Right atrium auricular region (tissue), 2 donors: ENCODE measurements around the gene HLF. TPM values are rescaled to one million over a fixed set of nuclear protein-coding genes. Genes with fewer than 3 reads are reported as not detected.

Experiments used
- DNase-seq: peaks from one replicate; pipeline ENCODE4 v3.0.0-alpha.2; 2019; ENCODE audit warnings: low spot score
- H3K27ac ChIP-seq, 2 donors: fragments of 200-600 bp; sonication (generic); 1 replicate in 1 of 2; 2 replicates in 1 of 2; pipeline ENCODE4 v1.5.1; 2016 to 2019
- H3K27me3 ChIP-seq, 2 donors: fragments of 200-600 bp; sonication (generic); one replicate each; pipeline versions ENCODE4 v1.5.1 to v1.6.0; 2017 to 2019
- H3K36me3 ChIP-seq: fragments of 200-600 bp; sonication (generic); one replicate; pipeline ENCODE4 v1.5.1; 2016
- H3K4me1 ChIP-seq, 2 donors: fragments of 200-600 bp; sonication (generic); one replicate each; pipeline versions ENCODE4 v1.5.1 to v1.6.0; 2017 to 2019
- H3K4me3 ChIP-seq, 2 donors: fragments of 200-600 bp; sonication (generic); 1 replicate in 1 of 2; 2 replicates in 1 of 2; pipeline ENCODE4 v1.5.1; 2017 to 2019; ENCODE audit warnings: mild to moderate bottlenecking in 1 of 2, moderate library complexity in 1 of 2
- H3K9me3 ChIP-seq, 2 donors: fragments of 200-600 bp; sonication (generic); one replicate each; pipeline ENCODE4 v1.5.1; 2019
- total RNA-seq, 2 donors: library from RNA; depleted of rRNA; stranded (reverse); fragments of >200 nt; gene quantifications; one replicate each; pipeline ENCODE4 v1.1.0, GENCODE V29; 2016
- TF ChIP-seq, protein P1 (sequence below), 2 donors: fragments of 200-600 bp; sonication (generic); IDR thresholded peaks; one replicate each; pipeline ENCODE4 v1.5.1; 2019; ENCODE audit warnings: antibody characterized with exemption in 2 of 2

The HLF gene
- total RNA-seq, 2 donors from 2014 or later, result 36.9 to 38.4 TPM

DNA sequence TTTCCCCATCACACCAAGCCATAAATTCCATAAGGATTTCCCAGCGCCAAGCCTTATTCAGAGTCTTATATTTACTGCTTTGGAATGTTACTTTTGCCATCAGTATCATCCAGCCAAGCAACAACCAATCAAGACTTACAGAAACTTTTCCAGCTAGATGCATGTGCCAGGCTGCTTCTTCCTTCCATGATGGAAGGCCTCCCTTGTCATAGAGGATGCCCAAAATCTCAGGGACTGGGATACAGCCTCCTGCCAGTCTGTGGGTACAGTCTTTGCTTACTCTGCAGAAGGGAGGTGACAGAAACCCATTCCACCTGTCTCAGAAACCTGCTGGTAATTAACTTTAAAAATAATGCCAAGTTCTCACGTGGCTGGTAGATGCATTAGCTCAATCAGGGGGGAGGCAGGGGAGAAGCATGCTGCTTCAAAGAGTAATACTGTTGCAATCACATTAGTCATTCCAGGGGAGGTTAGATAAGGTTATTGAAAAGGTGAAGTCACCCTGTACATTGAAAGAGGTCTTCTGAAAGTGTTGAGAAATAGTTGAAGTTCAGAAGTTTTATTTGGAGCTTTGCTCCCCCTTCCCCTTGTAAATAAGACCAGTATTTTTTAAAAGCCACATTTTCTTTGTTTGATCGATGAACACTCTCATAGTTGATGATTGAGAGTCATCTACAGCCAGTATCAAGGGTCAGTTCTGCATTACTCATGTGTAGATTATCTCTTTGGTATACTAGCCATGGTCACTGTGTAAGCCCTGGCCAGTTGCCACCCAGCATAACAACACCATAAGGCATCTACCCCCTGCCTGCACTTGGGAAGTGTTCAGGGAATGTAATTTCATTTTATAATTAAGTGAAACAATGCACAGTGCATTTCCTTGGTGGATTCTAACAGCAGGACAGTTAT, 22.2 kb downstream of the HLF start:
- H3K36me3 ChIP-seq, result peaks cover 10% of the 10 kb centered on the region
- H3K27me3 ChIP-seq, result no peaks in the 10 kb centered on the region
- no peak for DNase-seq
- H3K4me1 ChIP-seq, result peaks cover 0 to 78% of the 10 kb centered on the region in 2 donors
- TF ChIP-seq, protein P1, sequence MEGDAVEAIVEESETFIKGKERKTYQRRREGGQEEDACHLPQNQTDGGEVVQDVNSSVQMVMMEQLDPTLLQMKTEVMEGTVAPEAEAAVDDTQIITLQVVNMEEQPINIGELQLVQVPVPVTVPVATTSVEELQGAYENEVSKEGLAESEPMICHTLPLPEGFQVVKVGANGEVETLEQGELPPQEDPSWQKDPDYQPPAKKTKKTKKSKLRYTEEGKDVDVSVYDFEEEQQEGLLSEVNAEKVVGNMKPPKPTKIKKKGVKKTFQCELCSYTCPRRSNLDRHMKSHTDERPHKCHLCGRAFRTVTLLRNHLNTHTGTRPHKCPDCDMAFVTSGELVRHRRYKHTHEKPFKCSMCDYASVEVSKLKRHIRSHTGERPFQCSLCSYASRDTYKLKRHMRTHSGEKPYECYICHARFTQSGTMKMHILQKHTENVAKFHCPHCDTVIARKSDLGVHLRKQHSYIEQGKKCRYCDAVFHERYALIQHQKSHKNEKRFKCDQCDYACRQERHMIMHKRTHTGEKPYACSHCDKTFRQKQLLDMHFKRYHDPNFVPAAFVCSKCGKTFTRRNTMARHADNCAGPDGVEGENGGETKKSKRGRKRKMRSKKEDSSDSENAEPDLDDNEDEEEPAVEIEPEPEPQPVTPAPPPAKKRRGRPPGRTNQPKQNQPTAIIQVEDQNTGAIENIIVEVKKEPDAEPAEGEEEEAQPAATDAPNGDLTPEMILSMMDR (IDR thresholded peaks at IDR 0.05), result no peak
- peak overlapping the region; percentile 89 to 95 for H3K27ac ChIP-seq
- H3K9me3 ChIP-seq, result no peaks in the 10 kb centered on the region
- H3K4me3 ChIP-seq, result no peak overlapping the region

DNA sequence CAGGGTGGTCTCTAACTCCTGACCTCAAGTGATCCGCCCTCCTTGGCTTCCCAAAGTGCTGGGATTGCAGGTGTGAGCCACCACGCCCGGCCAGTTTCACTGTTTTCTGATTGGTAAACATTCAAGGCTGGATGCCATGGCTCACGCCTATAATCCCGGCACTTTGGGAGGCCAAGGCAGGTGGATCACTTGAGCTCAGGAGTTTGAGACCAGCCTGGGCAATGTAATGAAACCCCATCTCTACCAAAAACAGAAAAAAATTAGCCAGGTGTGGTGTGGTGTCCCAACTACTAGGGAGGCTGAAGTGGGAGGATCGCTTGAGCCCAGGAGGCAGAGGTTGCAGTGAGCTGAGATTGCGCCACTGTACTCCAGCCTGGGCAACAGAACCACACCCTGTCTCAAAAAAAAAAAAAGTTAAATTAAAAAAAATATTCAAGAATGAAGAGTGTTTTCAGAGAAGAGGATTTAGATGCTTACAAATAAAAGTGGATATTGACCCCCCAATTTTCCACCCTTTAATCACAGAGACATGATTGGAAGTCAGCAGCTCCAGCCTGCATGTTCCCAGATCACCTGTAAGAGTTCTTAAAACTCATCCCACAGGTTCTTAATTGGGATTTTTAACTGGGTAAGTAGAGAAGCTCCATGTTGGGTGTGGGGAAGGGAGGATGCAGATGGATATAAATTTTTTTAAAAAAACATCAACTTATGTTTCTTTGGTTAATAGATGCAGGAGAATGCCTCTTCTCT, 23.8 kb downstream of the HLF start:
- H3K27me3 ChIP-seq, result no peaks in the 10 kb centered on the region
- peak overlapping the region; percentile 89 to 95 for H3K27ac ChIP-seq
- TF ChIP-seq, protein P1 (IDR thresholded peaks at IDR 0.05), result no peak
- H3K36me3 ChIP-seq, result peaks cover 14% of the 10 kb centered on the region
- peaks cover 0 to 64% of the 10 kb centered on the region in 2 donors for H3K4me1 ChIP-seq
- H3K9me3 ChIP-seq, result no peaks in the 10 kb centered on the region
- no peak overlapping the region for H3K4me3 ChIP-seq
- DNase-seq, result no peak

DNA sequence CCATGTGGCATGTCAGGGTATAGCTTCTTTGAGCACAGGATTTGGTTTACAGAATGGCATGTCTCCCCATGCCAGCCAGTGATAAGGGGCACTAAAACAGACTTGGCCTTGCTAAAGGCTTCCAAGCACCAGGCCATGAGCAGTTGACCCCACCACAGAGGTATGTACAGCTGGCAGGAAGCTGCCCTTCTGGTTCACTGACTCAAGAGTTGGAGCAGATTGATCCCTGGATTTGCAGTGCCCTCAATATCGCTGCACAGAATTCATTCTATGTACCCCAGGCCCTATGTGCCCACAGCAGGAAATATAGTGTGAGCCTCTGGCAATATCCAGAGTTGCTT, 24.3 kb downstream of the HLF start:
- no peaks in the 10 kb centered on the region for H3K9me3 ChIP-seq
- H3K27ac ChIP-seq, result peak overlapping the region; percentile 37 to 95
- no peaks in the 10 kb centered on the region for H3K27me3 ChIP-seq
- H3K36me3 ChIP-seq, result peaks cover 14% of the 10 kb centered on the region
- DNase-seq, result no peak
- H3K4me1 ChIP-seq, result peaks cover 0 to 60% of the 10 kb centered on the region in 2 donors
- TF ChIP-seq, protein P1 (IDR thresholded peaks at IDR 0.05), result no peak
- H3K4me3 ChIP-seq, result no peak overlapping the region

DNA sequence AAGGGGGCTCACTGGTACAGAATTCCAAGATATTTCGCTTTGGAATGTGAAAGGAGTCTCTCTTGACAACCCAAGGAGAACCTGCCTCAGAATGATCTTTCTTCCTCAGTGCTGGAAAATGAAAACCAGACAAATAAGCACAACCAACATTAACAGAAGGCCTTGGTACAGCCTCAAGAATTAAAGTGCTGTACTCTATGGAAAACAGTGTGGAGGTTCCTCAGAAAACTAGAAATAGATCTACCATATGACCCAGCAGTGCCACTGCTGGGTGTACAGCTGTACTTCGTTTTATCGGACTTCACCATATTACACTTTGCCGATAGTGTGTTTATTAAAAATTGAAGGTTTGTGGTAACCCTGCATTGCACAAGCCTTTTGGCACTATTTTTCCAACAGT, 25.2 kb downstream of the HLF start:
- Histone ChIP-seq H3K9me3 (no peaks in the 10 kb centered on the region), H3K27me3 (no peaks in the 10 kb centered on the region), H3K4me3 (no peak overlapping the region), H3K36me3 (peaks cover 14% of the 10 kb centered on the region), H3K4me1 (peaks cover 0 to 59% of the 10 kb centered on the region in 2 donors), H3K27ac (peak overlapping the region; percentile 28 to 95)
- TF ChIP-seq, protein P1 (IDR thresholded peaks at IDR 0.05), result no peak
- no peak for DNase-seq

DNA sequence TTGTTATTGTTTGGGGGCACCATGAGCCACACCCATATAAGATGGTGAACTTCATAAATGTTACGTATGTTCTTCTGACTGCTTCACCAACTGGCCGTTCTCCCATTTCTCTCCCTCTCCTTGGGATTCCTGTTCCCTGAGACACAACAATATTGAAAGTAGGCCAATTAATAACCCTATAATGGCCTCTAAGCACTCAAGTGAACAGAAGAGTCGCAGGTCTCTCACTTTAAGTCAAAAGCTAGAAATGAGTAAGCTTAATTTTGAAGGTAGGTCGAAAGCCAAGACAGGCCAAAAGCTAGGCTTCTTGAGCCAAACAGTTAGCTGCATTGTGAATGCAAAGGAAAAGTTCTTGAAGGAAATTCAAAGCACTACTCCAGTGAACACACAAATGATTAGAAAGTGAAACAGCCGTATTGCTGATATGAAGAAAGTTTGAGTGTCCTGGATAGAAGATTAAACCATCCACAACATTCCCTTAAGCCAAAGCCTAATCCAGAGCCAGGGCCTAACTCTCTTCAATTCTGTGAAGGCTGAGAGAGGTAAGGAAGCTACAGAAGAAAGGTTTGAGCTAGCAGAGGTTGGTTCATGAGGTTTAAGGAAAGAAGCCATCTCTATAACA, 25.8 kb downstream of the HLF start:
- TF ChIP-seq, protein P1 (IDR thresholded peaks at IDR 0.05), result no peak
- peak overlapping the region in 1 of 2 donors; percentile 95 for H3K27ac ChIP-seq
- peaks cover 14% of the 10 kb centered on the region for H3K36me3 ChIP-seq
- H3K27me3 ChIP-seq, result no peaks in the 10 kb centered on the region
- DNase-seq, result no peak
- peaks cover under 1 to 60% of the 10 kb centered on the region in 2 donors for H3K4me1 ChIP-seq
- no peak overlapping the region for H3K4me3 ChIP-seq
- H3K9me3 ChIP-seq, result no peaks in the 10 kb centered on the region
